Heart left ventricle (tissue), 13 donors: Measurements from ENCODE around the gene TMEM147.

Experiments used
- POLR2A ChIP-seq, 2 donors: fragments of 450-650 bp; IDR thresholded peaks; one replicate each; pipeline ENCODE4 v1.6.1; 2017; ENCODE audit warnings: antibody characterized with exemption in 2 of 2, mild to moderate bottlenecking in 2 of 2, moderate library complexity in 2 of 2
- TF ChIP-seq, protein P1 (sequence below), 12 donors: fragments of 200-600 bp; sonication (generic) in 4 of 12; IDR thresholded peaks; one replicate each; pipeline versions ENCODE4 v1.5.0 to v1.8.0; 2018 to 2022; ENCODE audit warnings: antibody characterized with exemption in 12 of 12, mild to moderate bottlenecking in 5 of 12
- donor health status: ischemic (EF 13 %, LVEDD 7.1; RV severe dilation, severe dysfunction).
- donor health status: DM: no; HTN: yes; CAD: no.
- donor health status: DM: no; HTN: no; CAD: no.
- donor health status: ischemic (EF 25% LVEDD 6.9; RV normal size, moderate dysfunction).
- donor health status: ischemic (EF 25% LVEDD 5.7; RV mildly dilated, moderate dysfunction).
- donor health status: ischemic (EF 35%, LVEDD 5.7; RV mildly dilated, moderate dysfunction).
- donor health status: nonischemic (EF 11% LVEDD 7.7; RV severe dilation, severe dysfunction).
- donor health status: DM: yes; HTN: yes; CAD: no.
- donor health status: PGD.
- donor health status: ischemic (EF 29% LVEDD 5.4; RV normal size, mild dysfunction).
- donor health status: nonischemic (EF 23%, LVEDD 6.1; RV moderate dilation, normal function).

DNA sequence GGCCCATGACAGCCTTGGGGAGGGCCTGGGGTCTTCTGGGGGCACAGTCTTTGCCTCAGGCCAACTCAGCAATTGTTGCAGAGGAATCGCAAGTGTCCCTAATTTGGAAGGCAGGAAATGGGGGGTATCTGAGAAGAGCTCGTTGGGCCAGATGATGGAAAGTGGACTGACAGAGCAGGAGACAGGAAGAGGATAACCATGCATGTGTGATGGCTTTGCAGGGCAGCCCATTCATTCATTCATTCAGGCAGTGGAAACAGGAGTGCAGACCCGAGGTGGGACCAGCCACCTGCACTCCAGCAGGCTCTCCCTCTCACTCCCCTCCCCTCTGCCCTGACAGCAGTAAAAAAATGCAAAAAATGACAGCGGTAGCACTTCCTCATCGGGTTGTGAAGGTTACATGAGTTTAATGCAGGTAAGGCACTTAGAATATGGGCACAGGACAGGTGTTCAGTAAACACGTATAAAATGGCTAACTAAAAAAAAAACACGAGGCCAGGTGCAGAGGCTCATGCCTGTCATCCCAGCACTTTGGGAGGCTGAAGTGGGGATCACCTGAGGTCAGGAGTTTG lies 5.0 kb upstream of the TMEM147 start:
- TF ChIP-seq, protein P1, sequence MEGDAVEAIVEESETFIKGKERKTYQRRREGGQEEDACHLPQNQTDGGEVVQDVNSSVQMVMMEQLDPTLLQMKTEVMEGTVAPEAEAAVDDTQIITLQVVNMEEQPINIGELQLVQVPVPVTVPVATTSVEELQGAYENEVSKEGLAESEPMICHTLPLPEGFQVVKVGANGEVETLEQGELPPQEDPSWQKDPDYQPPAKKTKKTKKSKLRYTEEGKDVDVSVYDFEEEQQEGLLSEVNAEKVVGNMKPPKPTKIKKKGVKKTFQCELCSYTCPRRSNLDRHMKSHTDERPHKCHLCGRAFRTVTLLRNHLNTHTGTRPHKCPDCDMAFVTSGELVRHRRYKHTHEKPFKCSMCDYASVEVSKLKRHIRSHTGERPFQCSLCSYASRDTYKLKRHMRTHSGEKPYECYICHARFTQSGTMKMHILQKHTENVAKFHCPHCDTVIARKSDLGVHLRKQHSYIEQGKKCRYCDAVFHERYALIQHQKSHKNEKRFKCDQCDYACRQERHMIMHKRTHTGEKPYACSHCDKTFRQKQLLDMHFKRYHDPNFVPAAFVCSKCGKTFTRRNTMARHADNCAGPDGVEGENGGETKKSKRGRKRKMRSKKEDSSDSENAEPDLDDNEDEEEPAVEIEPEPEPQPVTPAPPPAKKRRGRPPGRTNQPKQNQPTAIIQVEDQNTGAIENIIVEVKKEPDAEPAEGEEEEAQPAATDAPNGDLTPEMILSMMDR (IDR thresholded peaks at IDR 0.05), result no peak
- TF ChIP-seq POLR2A (IDR thresholded peaks at IDR 0.05), result no peak
